Panc1 (cell line): ENCODE results near the gene PLCB4.

Experiments used
- POLR2AphosphoS5 ChIP-seq: IDR thresholded peaks from 2 replicates; pipeline ENCODE4 v1.6.1; 2012; ENCODE audit warnings: mild to moderate bottlenecking, low read depth, low read length, moderate library complexity
- TCF7L2 ChIP-seq: IDR thresholded peaks from 2 replicates; pipeline ENCODE4 v1.6.1; 2011; ENCODE audit warnings: mild to moderate bottlenecking, low read depth, low read length, inconsistent platforms
- TF ChIP-seq, protein P1 (sequence below): fragments of 450-650 bp; IDR thresholded peaks from 2 replicates; pipeline ENCODE4 v1.5.1; 2017; ENCODE audit warnings: mild to moderate bottlenecking

DNA sequence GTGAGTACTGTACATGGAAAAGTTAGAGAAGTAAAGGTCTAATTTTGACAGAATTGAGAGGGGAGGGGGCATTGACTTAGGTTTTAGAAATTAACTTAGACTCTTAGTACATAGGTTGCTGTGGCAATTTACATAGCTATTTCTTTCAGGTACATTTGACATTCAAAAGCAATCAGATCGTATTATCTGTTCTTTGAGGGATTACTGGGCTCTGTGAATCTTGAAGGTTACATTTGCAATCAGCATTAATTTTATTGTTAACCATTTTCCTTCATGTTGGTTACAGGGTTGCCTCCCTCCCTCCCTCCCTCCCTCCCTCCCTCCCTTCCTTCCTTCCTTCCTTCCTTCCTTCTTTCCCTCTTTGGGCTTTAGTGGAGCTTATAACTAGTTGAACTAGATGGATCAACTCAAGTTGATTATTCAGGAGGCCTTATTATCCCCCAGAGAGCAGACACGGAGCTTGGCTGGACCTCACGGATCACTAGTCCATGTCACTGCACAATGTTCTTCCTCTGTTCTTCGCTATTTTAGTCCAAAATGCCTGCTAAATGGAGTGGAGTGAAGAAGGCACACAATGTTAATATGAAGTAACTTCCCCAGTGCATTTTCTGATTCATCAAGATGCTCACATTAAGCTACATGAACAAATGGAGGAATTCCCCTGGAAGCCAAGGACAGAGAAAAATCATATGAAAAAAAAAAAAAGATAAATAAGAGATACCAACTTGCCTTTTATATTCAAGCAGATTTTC lies 87.8 kb downstream of the PLCB4 start:
- TF ChIP-seq, protein P1, sequence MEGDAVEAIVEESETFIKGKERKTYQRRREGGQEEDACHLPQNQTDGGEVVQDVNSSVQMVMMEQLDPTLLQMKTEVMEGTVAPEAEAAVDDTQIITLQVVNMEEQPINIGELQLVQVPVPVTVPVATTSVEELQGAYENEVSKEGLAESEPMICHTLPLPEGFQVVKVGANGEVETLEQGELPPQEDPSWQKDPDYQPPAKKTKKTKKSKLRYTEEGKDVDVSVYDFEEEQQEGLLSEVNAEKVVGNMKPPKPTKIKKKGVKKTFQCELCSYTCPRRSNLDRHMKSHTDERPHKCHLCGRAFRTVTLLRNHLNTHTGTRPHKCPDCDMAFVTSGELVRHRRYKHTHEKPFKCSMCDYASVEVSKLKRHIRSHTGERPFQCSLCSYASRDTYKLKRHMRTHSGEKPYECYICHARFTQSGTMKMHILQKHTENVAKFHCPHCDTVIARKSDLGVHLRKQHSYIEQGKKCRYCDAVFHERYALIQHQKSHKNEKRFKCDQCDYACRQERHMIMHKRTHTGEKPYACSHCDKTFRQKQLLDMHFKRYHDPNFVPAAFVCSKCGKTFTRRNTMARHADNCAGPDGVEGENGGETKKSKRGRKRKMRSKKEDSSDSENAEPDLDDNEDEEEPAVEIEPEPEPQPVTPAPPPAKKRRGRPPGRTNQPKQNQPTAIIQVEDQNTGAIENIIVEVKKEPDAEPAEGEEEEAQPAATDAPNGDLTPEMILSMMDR, result no peak
- TF ChIP-seq POLR2AphosphoS5, result no peak
- TF ChIP-seq TCF7L2, result no peak
